Gastroesophageal sphincter (tissue), 4 donors: Measurements from ENCODE around the gene KLF17. TPM values are rescaled to one million over a fixed set of nuclear protein-coding genes. Genes with fewer than 3 reads are reported as not detected.

ENCODE experiments used
- ATAC-seq: fragments of 150-250 bp; one replicate; pipeline ENCODE4 v1.9.1; 2016; ENCODE audit warnings: mild to moderate bottlenecking, moderate library complexity
- H3K27ac ChIP-seq, 4 donors: fragments of 200-600 bp; sonication (generic) in 3 of 4; 1 replicate in 3 of 4; 2 replicates in 1 of 4; pipeline ENCODE4 v1.5.1; 2016 to 2019
- H3K27me3 ChIP-seq: fragments of 200-600 bp; sonication (generic); one replicate; pipeline ENCODE4 v1.5.1; 2019
- H3K36me3 ChIP-seq, 2 donors: fragments of 200-600 bp; sonication (generic); one replicate each; pipeline ENCODE4 v1.5.1; 2019; ENCODE audit warnings: control low read depth in 1 of 2
- H3K4me1 ChIP-seq, 3 donors: fragments of 200-600 bp; sonication (generic); 1 replicate in 2 of 3; 2 replicates in 1 of 3; pipeline ENCODE4 v1.5.1; 2016 to 2019; ENCODE audit warnings: control low read depth in 2 of 3
- H3K4me3 ChIP-seq, 2 donors: fragments of 200-600 bp; sonication (generic); one replicate each; pipeline ENCODE4 v1.5.1; 2019; ENCODE audit warnings: mild to moderate bottlenecking in 1 of 2, moderate library complexity in 1 of 2
- H3K9me3 ChIP-seq, 3 donors: fragments of 200-600 bp; sonication (generic); one replicate each; pipeline ENCODE4 v1.5.1; 2017 to 2019; ENCODE audit warnings: control low read depth in 2 of 3
- CTCF ChIP-seq, 4 experiments: fragments of 200-600 bp in 2 of 4; fragments of 450-650 bp in 2 of 4; sonication (generic) in 1 of 4; IDR thresholded peaks; one replicate each; pipeline ENCODE4 v1.5.1; 2017 to 2019; ENCODE audit warnings: antibody characterized with exemption in 4 of 4, mild to moderate bottlenecking in 2 of 4, moderate library complexity in 2 of 4
- EP300 ChIP-seq: sonication (generic); formaldehyde crosslinking; IDR thresholded peaks from one replicate; pipeline ENCODE4 v1.6.1; 2017; ENCODE audit warnings: antibody characterized with exemption, mild to moderate bottlenecking
- POLR2A ChIP-seq, 2 donors: fragments of 450-650 bp; IDR thresholded peaks; one replicate each; pipeline ENCODE4 v1.6.1; 2017; ENCODE audit warnings: antibody characterized with exemption in 2 of 2, mild to moderate bottlenecking in 2 of 2, moderate library complexity in 1 of 2
- POLR2AphosphoS5 ChIP-seq: sonication (generic); formaldehyde crosslinking; IDR thresholded peaks from one replicate; pipeline ENCODE4 v1.6.1; 2017; ENCODE audit warnings: antibody characterized with exemption
- WGBS, 2 donors: methylation state at CpG; one replicate each; pipeline ENCODE4 v1.1.5; 2018; ENCODE audit warnings: low coverage in 1 of 2; 5-methylcytosine and 5-hydroxymethylcytosine counted together
- total RNA-seq, 4 donors: library from RNA; depleted of rRNA; stranded (reverse); fragments of >200 nt; gene quantifications; one replicate each; pipeline ENCODE4 v1.1.0, GENCODE V29; 2016

KLF17 gene
- total RNA-seq, 4 donors from 2014 or later: 0.13 to 1.3 (median 0.41) TPM

GRCh38 chr1:44084998-44085675 lies 33.5 kb upstream of the KLF17 start:
- no peaks in the 10 kb centered on the region for H3K36me3 ChIP-seq
- 57 to 81% methylated on average over 2 to 3 of the region's 3 CpGs for WGBS, 2 donors

DNA sequence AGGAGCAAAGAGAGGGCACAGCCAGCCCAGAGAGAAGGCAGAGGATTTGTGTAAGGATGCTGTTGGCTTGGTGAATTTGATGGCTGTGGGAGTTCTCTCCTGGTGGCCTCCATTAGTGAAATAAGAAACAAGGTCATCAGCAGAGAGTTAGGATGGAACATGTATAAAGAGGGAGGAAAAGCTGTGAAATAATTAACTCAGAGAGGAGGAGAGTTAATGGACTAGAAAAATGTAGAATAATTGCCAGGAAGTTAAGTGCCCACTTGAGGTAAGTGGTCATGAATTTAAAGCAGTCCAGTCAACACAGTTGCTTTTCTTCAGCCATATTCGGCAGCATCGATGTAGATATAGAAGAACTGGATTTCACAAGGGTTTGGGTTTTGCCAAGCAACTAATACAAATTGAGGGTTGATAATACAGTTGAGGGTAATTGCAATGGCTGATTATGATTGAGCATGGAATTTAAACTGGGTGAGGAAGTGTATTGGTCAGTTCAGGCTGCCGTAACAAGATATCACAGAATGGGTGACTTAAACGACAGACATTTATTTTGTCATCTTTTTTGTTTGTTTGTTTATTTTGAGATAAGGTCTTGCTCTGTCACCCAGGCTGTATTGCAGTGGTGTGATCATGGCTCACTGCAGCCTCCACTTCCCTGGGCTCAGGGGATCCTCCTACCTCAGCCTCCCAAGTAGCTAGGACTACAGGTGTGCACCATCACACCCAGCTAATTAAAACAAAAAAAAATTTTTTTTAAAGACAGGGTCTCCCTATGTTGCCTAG lies 31.7 kb upstream of the KLF17 start:
- H3K27me3 ChIP-seq: peaks cover 4% of the 10 kb centered on the region
- no peaks in the 10 kb centered on the region for H3K36me3 ChIP-seq
- ATAC-seq: no peak
- no peaks in the 10 kb centered on the region for H3K9me3 ChIP-seq
- H3K27ac ChIP-seq: no peak overlapping the region
- TF ChIP-seq POLR2A (IDR thresholded peaks at IDR 0.05) (no peak), EP300 (no peak), POLR2AphosphoS5 (no peak), CTCF (IDR thresholded peaks at IDR 0.05) (no peak)
- WGBS, 2 donors: 88 to 97% methylated on average over 4 of the region's 4 CpGs
- H3K4me1 ChIP-seq: peaks cover 0 to 6% (median 0%) of the 10 kb centered on the region in 3 donors
- no peak overlapping the region for H3K4me3 ChIP-seq

More at GRCh38 chr1:44084998-44085675, 33.5 kb upstream of the KLF17 start:
- Histone ChIP-seq H3K4me1 (peaks cover 0 to 6% (median 0%) of the 10 kb centered on the region in 3 donors), H3K9me3 (no peaks in the 10 kb centered on the region), H3K4me3 (no peak overlapping the region), H3K27me3 (peaks cover 4% of the 10 kb centered on the region), H3K27ac (no peak overlapping the region)
- TF ChIP-seq CTCF (IDR thresholded peaks at IDR 0.05): no peak
- no peak for ATAC-seq

DNA sequence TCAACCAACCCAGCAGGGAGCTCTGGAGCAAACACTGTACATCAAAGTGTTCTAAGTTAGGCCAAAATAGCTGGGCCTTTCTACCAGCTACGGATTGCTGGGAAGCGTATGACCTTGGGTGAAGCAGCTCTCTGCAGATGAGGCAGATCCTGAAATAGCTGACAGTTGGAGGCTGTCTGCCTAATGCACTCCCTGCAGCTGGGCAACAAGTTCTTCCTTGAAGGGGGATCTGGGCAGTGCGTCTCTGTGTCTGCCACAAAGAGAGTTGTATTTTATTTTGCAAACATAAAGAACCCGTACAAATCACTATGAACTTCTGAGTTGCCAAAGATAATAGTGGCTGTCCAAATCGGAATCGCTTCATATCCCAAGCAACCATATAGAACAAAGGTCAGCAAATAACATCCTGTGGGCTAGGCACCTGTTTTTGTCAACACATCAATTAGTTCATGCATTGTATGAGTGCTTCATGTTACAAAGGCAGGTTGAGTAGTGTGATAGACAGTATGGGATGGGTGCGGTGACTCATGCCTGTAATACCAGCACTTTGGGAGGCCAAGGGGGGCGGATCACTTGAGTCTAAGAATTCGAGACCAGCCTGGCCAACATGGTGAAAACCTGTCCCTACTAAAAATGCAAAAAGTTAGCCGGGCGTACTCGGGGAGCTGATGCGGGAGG lies 29.1 kb upstream of the KLF17 start:
- no peaks in the 10 kb centered on the region for H3K36me3 ChIP-seq
- TF ChIP-seq CTCF (IDR thresholded peaks at IDR 0.05) (no peak), POLR2AphosphoS5 (no peak), EP300 (no peak), POLR2A (IDR thresholded peaks at IDR 0.05) (no peak)
- H3K27me3 ChIP-seq: no peaks in the 10 kb centered on the region
- H3K27ac ChIP-seq: peak overlapping the region in 1 of 4 donors; percentile 4
- no peak for ATAC-seq
- H3K4me3 ChIP-seq: no peak overlapping the region
- WGBS, 2 donors: 53 to 70% methylated on average over 5 to 13 of the region's 13 CpGs
- peaks cover 0 to 6% (median 0%) of the 10 kb centered on the region in 3 donors for H3K4me1 ChIP-seq
- H3K9me3 ChIP-seq: peaks cover 0 to 12% (median 0%) of the 10 kb centered on the region in 3 donors

GRCh38 chr1:44090429-44091252 lies 28.0 kb upstream of the KLF17 start:
- H3K4me3 ChIP-seq: no peak overlapping the region
- WGBS, 2 donors: 61 to 64% methylated on average over 10 of the region's 10 CpGs
- H3K27me3 ChIP-seq: no peaks in the 10 kb centered on the region
- no peak for ATAC-seq
- H3K4me1 ChIP-seq: peaks cover 0 to 6% (median 0%) of the 10 kb centered on the region in 3 donors
- no peaks in the 10 kb centered on the region for H3K36me3 ChIP-seq
- peaks cover 0 to 15% (median 0%) of the 10 kb centered on the region in 3 donors for H3K9me3 ChIP-seq
- TF ChIP-seq POLR2AphosphoS5 (no peak), EP300 (no peak), CTCF (IDR thresholded peaks at IDR 0.05) (no peak), POLR2A (IDR thresholded peaks at IDR 0.05) (no peak)
- H3K27ac ChIP-seq: no peak overlapping the region
